Chondrocyte (in vitro differentiated cells): ENCODE data around the gene VAV2. TPM values are rescaled to one million over a fixed set of nuclear protein-coding genes. Genes with fewer than 3 reads are reported as not detected.
A peak's percentile ranks its signal among the peaks of the same experiment; 100 is the strongest.

ENCODE experiments used
- DNase-seq: peaks from one replicate; pipeline ENCODE4 v3.0.0; 2021; ENCODE audit warnings: mixed read lengths, low spot score
- H3K27ac Mint-ChIP-seq: one replicate; pipeline ENCODE4 v1.8.0; 2021; ENCODE audit warnings: mild to moderate bottlenecking, moderate library complexity, mixed read lengths; ENCODE audit not compliant: unreplicated experiment
- H3K27me3 Mint-ChIP-seq: 2 replicates; pipeline ENCODE4 v1.8.0; 2021; ENCODE audit warnings: low read depth, mixed read lengths
- H3K36me3 Mint-ChIP-seq: 2 replicates; pipeline ENCODE4 v1.8.0; 2021; ENCODE audit warnings: low read depth, mixed read lengths
- H3K4me1 Mint-ChIP-seq: 2 replicates; pipeline ENCODE4 v1.8.0; 2021; ENCODE audit warnings: low read depth, mild to moderate bottlenecking, mixed read lengths
- H3K4me3 Mint-ChIP-seq: one replicate; pipeline ENCODE4 v1.8.0; 2021; ENCODE audit warnings: mild to moderate bottlenecking, moderate library complexity, mixed read lengths; ENCODE audit not compliant: unreplicated experiment
- H3K9me3 Mint-ChIP-seq: 2 replicates; pipeline ENCODE4 v1.8.0; 2021; ENCODE audit warnings: low read depth, mixed read lengths
- CTCF ChIP-seq: fragments of 200-600 bp; sonication (generic); IDR thresholded peaks from 2 replicates; pipeline ENCODE4 v1.5.0; 2021; ENCODE audit warnings: antibody characterized with exemption, mild to moderate bottlenecking, moderate library complexity
- total RNA-seq: library from RNA; stranded (reverse); gene quantifications from 3 replicates; pipeline ENCODE4 v1.2.1, GENCODE V29; 2021

VAV2 gene
- total RNA-seq, 1 donor from 2014 or later, result 17.7 TPM

- no peak overlapping the region for H3K27ac Mint-ChIP-seq
- H3K27me3 Mint-ChIP-seq, result no peaks in the 10 kb centered on the region
- H3K36me3 Mint-ChIP-seq, result peaks cover 15% of the 10 kb centered on the region
- no peak for TF ChIP-seq CTCF
- H3K4me3 Mint-ChIP-seq, result peak overlapping the region; percentile 19
- H3K4me1 Mint-ChIP-seq, result peaks cover 7% of the 10 kb centered on the region
- no peaks in the 10 kb centered on the region for H3K9me3 Mint-ChIP-seq
- no peak for DNase-seq
Observed at GRCh38 chr9:133793471-133793870, 198.7 kb downstream of the VAV2 start.

- Mint-ChIP-seq H3K27ac (no peak overlapping the region), H3K9me3 (no peaks in the 10 kb centered on the region), H3K36me3 (peaks cover 15% of the 10 kb centered on the region), H3K4me1 (peaks cover 7% of the 10 kb centered on the region), H3K4me3 (peak overlapping the region; percentile 19), H3K27me3 (no peaks in the 10 kb centered on the region)
- peak; percentile 97 for TF ChIP-seq CTCF
- no peak for DNase-seq
Observed at GRCh38 chr9:133792721-133793470, 199.2 kb downstream of the VAV2 start.

DNA sequence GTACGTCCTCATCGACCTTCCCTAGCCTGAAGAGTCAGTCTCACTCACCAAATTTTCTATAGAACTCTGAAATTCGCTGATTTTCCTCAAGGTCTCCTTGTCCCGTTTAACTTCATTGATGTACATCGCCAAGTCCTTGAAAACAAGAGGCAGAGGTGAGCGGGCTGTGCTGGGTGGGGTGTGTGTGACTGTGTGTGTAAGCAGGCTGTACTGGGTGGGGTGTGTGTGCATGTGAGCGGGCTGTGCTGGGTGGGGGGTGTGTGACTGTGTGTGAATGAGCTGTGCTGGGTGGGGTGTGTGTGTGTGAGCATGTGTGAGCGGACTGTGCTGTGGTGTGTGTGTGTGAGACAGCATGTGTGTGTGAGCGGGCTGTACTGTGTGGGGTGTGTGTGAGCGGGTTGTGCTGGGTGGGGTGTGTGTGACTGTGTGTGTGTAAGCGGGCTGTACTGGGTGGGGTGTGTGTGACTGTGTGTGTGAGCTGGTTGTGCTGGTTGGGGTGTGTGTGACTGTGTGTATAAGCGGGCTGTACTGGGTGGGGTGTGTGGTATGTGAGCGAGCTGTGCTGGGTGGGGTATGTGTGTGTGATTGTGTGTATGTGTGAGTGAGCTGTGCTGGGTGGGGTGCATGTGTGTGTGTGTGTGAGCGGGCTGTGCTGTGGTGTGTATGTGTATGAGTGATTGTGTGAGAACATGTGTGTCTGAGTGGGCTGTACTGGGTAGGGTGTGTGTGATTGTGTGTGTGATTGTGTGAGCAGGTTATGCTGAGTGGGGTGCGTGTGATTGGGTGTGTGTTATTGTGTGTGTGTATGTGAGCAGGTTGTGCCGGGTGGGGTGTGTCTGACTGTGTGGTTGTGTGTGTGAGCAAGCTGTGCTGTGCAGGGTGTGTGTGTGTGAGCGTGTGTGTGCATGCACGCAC lies 200.1 kb downstream of the VAV2 start:
- Mint-ChIP-seq H3K27me3 (no peaks in the 10 kb centered on the region), H3K4me3 (no peak overlapping the region), H3K36me3 (peaks cover 15% of the 10 kb centered on the region), H3K27ac (no peak overlapping the region), H3K9me3 (no peaks in the 10 kb centered on the region), H3K4me1 (peaks cover 7% of the 10 kb centered on the region)
- TF ChIP-seq CTCF, result no peak
- no peak for DNase-seq

- Mint-ChIP-seq H3K4me3 (no peak overlapping the region), H3K27ac (no peak overlapping the region), H3K27me3 (no peaks in the 10 kb centered on the region), H3K36me3 (peaks cover 14% of the 10 kb centered on the region), H3K9me3 (no peaks in the 10 kb centered on the region), H3K4me1 (peaks cover 7% of the 10 kb centered on the region)
- TF ChIP-seq CTCF, result no peak
- DNase-seq, result no peak
Observed at GRCh38 chr9:133791069-133791468, 201.1 kb downstream of the VAV2 start.

GRCh38 chr9:133789778-133790177 lies 202.3 kb downstream of the VAV2 start:
- no peak for DNase-seq
- no peak for TF ChIP-seq CTCF
- Mint-ChIP-seq H3K36me3 (peaks cover 12% of the 10 kb centered on the region), H3K27me3 (no peaks in the 10 kb centered on the region), H3K4me3 (no peak overlapping the region), H3K27ac (no peak overlapping the region), H3K4me1 (peaks cover 7% of the 10 kb centered on the region), H3K9me3 (no peaks in the 10 kb centered on the region)
